SK-N-SH (cell line): Measurements from ENCODE around the gene NR3C1. TPM values are rescaled to one million over a fixed set of nuclear protein-coding genes. Genes with fewer than 3 reads are reported as not detected.
A peak's percentile ranks its signal among the peaks of the same experiment; 100 is the strongest.

Source experiments
- CTCF ChIA-PET: fragments of 300-600, 350-600 bp; formaldehyde crosslinking; extraction: SDS; loops from one replicate; lab custom pipeline; 2021; lab: Yijun Ruan, JAX
- POLR2A ChIA-PET: fragments of 350-600 bp; sonication (Branson Sonifier 250); formaldehyde crosslinking; extraction: SDS; loops from one replicate; lab custom pipeline; 2020; ENCODE audit warnings: antibody characterized with exemption, inconsistent platforms; lab: Yijun Ruan, JAX
- DNase-seq: peaks from one replicate; pipeline ENCODE4 v3.0.0; 2012
- H2AFZ ChIP-seq: fragments of 200-600 bp; sonication (generic); 2 replicates; pipeline ENCODE4 v1.8.1; 2016; ENCODE audit warnings: antibody characterized with exemption, mild to moderate bottlenecking, low read depth
- H3F3A ChIP-seq: fragments of 200-600 bp; sonication (generic); replicated peaks from 2 replicates; pipeline ENCODE3; 2016; ENCODE audit warnings: antibody characterized with exemption, mild to moderate bottlenecking; ENCODE audit not compliant: insufficient read depth
- H3K27ac ChIP-seq, 2 experiments: fragments of 200-500 bp in 1 of 2; fragments of 200-600 bp in 1 of 2; sonication (Bioruptor generic) in 1 of 2; sonication (generic), shearing (Covaris generic) in 1 of 2; 2 replicates each; pipeline versions ENCODE4 v1.5.1 to v1.6.1; 2014 to 2016; ENCODE audit warnings: low read depth in 2 of 2, inconsistent platforms in 1 of 2, low read length in 1 of 2, mild to moderate bottlenecking in 1 of 2, mixed read lengths in 1 of 2
- H3K27me3 ChIP-seq: fragments of 200-600 bp; sonication (generic), shearing (Covaris generic); 2 replicates; pipeline ENCODE4 v1.6.1; 2016; ENCODE audit warnings: mixed run types; ENCODE audit not compliant: insufficient read depth
- H3K36me3 ChIP-seq, 2 experiments: fragments of 200-500 bp in 1 of 2; fragments of 200-600 bp in 1 of 2; sonication (Bioruptor generic) in 1 of 2; sonication (generic) in 1 of 2; replicated peaks in 1 of 2; 2 replicates each; pipeline versions ENCODE3 to v1.5.1; 2014 to 2016; ENCODE audit warnings: low read length in 1 of 2, mild to moderate bottlenecking in 1 of 2; ENCODE audit not compliant: insufficient read depth in 2 of 2, control insufficient read depth in 1 of 2
- H3K4me1 ChIP-seq, 2 experiments: fragments of 200-500 bp in 1 of 2; fragments of 200-600 bp in 1 of 2; sonication (Bioruptor generic) in 1 of 2; sonication (generic), shearing (Covaris generic) in 1 of 2; 2 replicates each; pipeline versions ENCODE4 v1.5.1 to v1.6.1; 2014 to 2016; ENCODE audit warnings: low read depth in 1 of 2, low read length in 1 of 2, mixed run types in 1 of 2; ENCODE audit not compliant: insufficient read depth in 2 of 2, control insufficient read depth in 1 of 2
- H3K4me2 ChIP-seq: fragments of 200-600 bp; sonication (generic), shearing (Covaris generic); 2 replicates; pipeline ENCODE4 v1.6.1; 2017; ENCODE audit warnings: mixed run types
- H3K4me3 ChIP-seq, 2 experiments: fragments of 200-500 bp in 1 of 2; fragments of 200-600 bp in 1 of 2; sonication (Bioruptor generic) in 1 of 2; sonication (generic), shearing (Covaris generic) in 1 of 2; 2 replicates each; pipeline versions ENCODE4 v1.5.1 to v1.8.1; 2014 to 2016; ENCODE audit warnings: low read depth in 2 of 2, inconsistent platforms in 1 of 2, low read length in 1 of 2, mild to moderate bottlenecking in 1 of 2, mixed read lengths in 1 of 2, moderate library complexity in 1 of 2
- H3K79me2 ChIP-seq: fragments of 200-600 bp; sonication (generic); 2 replicates; pipeline ENCODE4 v1.8.1; 2017; ENCODE audit warnings: mild to moderate bottlenecking; ENCODE audit not compliant: insufficient read depth
- H3K9ac ChIP-seq: fragments of 200-600 bp; sonication (generic); 2 replicates; pipeline ENCODE4 v1.6.1; 2017; ENCODE audit warnings: mixed run types
- H3K9me2 ChIP-seq: fragments of 200-600 bp; sonication (generic); 2 replicates; pipeline ENCODE4 v1.6.1; 2017; ENCODE audit warnings: mixed run types
- H3K9me3 ChIP-seq: fragments of 200-600 bp; sonication (generic); 2 replicates; pipeline ENCODE4 v1.6.1; 2017; ENCODE audit warnings: mixed run types, mild to moderate bottlenecking, moderate library complexity
- H4K20me1 ChIP-seq: fragments of 200-600 bp; sonication (generic); 2 replicates; pipeline ENCODE4 v1.6.1; 2017; ENCODE audit warnings: mild to moderate bottlenecking, mixed run types; ENCODE audit not compliant: insufficient read depth
- ELF1 ChIP-seq: IDR thresholded peaks from 2 replicates; pipeline ENCODE4 v1.4.0; 2012
- EP300 ChIP-seq, 2 experiments: IDR thresholded peaks; 2 replicates each; pipeline versions ENCODE4 v1.4.0 to v1.6.1; 2012; ENCODE audit warnings: borderline replicate concordance in 1 of 2, low read depth in 1 of 2, low read length in 1 of 2
- EZH2phosphoT487 ChIP-seq: fragments of 200-600 bp; sonication (generic); IDR thresholded peaks from 2 replicates; pipeline ENCODE4 v1.6.1; 2017; ENCODE audit warnings: low read depth, mixed run types, mild to moderate bottlenecking, antibody characterized with exemption, moderate library complexity, borderline replicate concordance
- FOSL2 ChIP-seq: IDR thresholded peaks from 2 replicates; pipeline ENCODE4 v1.4.0; 2012; ENCODE audit warnings: low read depth, mild to moderate bottlenecking, moderate library complexity, borderline replicate concordance
- FOXJ3 ChIP-seq: sonication (generic); formaldehyde crosslinking; IDR thresholded peaks from 2 replicates; pipeline ENCODE4 v1.5.1; 2020; ENCODE audit warnings: mild to moderate bottlenecking, missing genetic modification reagents
- GABPA ChIP-seq: IDR thresholded peaks from 2 replicates; pipeline ENCODE4 v1.4.0; 2012; ENCODE audit warnings: low read depth, mild to moderate bottlenecking
- GATA2 ChIP-seq: sonication (generic); formaldehyde crosslinking; IDR thresholded peaks from 2 replicates; pipeline ENCODE4 v1.5.0; 2020; ENCODE audit warnings: mild to moderate bottlenecking, missing genetic modification reagents
- JUND ChIP-seq: IDR thresholded peaks from 2 replicates; pipeline ENCODE4 v1.4.0; 2012
- MEF2A ChIP-seq: IDR thresholded peaks from 2 replicates; pipeline ENCODE4 v1.4.0; 2012; ENCODE audit warnings: low read depth, borderline replicate concordance
- MXI1 ChIP-seq: IDR thresholded peaks from 2 replicates; pipeline ENCODE4 v1.6.1; 2012; ENCODE audit warnings: mild to moderate bottlenecking, low read depth, low read length, improper control_type of control experiment
- NRF1 ChIP-seq: IDR thresholded peaks from 2 replicates; pipeline ENCODE4 v1.6.1; 2012; ENCODE audit warnings: low read depth, mild to moderate bottlenecking, low read length
- POLR2AphosphoS5 ChIP-seq: IDR thresholded peaks from 2 replicates; pipeline ENCODE4 v1.6.1; 2012; ENCODE audit warnings: low read depth, low read length
- SMC3 ChIP-seq: IDR thresholded peaks from 2 replicates; pipeline ENCODE4 v1.6.1; 2012; ENCODE audit warnings: low read depth, low read length, improper control_type of control experiment
- TEAD4 ChIP-seq: IDR thresholded peaks from 2 replicates; pipeline ENCODE4 v1.4.0; 2012; ENCODE audit warnings: mild to moderate bottlenecking, borderline replicate concordance; ENCODE audit not compliant: insufficient read depth
- YY1 ChIP-seq: IDR thresholded peaks from 2 replicates; pipeline ENCODE4 v1.4.0; 2012; ENCODE audit warnings: low read depth, mild to moderate bottlenecking
- WGBS: methylation state at CpG from one replicate; pipeline ENCODE4 v1.1.6; 2017; ENCODE audit warnings: low lambda C conversion rate; 5-methylcytosine and 5-hydroxymethylcytosine counted together
- polyA plus RNA-seq, 3 experiments: library from polyadenylated mRNA; depleted of rRNA; stranded (reverse); fragments of >200 nt; gene quantifications; 2 replicates each; pipeline ENCODE4 v1.2.3, GENCODE V29; 2012
- TF ChIP-seq, protein P1 (sequence below): IDR thresholded peaks from 2 replicates; pipeline ENCODE4 v1.4.0; 2012; ENCODE audit warnings: low read depth
- TF ChIP-seq, protein P2 (sequence below): fragments of 150-350 bp; IDR thresholded peaks from 2 replicates; pipeline ENCODE4 v1.6.1; 2016; ENCODE audit warnings: mild to moderate bottlenecking, low read depth, low read length
- TF ChIP-seq, protein P3 (sequence below): IDR thresholded peaks from 2 replicates; pipeline ENCODE4; 2012
- TF ChIP-seq, protein P4 (sequence below): fragments of 150-350 bp; IDR thresholded peaks from 2 replicates; pipeline ENCODE4 v1.6.1; 2017; ENCODE audit warnings: antibody characterized with exemption, low read length, low read depth, borderline replicate concordance

NR3C1 gene
- polyA plus RNA-seq, 1 of the 3 experiments (the other 2 are of a cell fraction) = 7.1 TPM

DNA sequence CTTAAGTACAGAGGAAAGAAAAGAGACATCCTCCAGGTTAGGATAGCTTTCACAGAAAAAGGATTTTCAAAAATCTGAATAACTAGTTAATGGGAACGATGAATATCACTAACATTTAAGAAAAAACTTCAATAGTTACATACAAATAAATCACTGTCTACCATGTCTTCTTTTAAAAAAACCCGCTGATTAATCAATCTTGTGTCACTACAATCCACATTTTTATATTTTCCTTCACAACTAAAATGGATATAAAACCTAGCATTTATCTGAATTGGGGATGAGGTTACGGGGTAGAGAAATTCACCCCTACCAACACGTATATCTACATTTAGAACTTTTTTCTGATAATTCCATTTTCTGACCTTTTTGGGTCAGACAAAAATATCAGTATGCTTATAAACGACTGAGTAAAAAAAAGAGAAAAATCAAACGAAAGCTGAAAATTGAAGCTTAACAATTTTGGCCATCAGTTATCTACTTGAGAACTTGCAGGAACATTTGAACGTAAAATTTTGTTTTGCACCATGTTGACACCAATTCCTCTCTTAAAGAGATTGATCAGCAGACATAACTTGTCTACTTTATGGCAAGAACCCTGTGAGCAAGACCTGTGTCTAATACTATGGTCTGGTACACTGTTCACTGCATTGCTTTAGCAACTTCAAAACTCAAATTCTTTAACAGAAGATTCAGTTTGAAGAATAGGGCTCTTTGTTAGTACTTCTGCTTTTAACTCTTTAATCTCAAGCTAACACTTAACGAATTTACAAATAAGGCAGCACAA is 4.8 kb downstream of the NR3C1 start:
- Histone ChIP-seq H3F3A (no peaks in the 10 kb centered on the region), H2AFZ (no peak overlapping the region), H3K4me2 (peak overlapping the region; percentile 87), H3K9me3 (no peaks in the 10 kb centered on the region), H3K27ac (no peak overlapping the region), H3K36me3 (peaks cover 16 to 39% of the 10 kb centered on the region in 2 experiments), H3K9me2 (no peaks in the 10 kb centered on the region), H3K9ac (0 out of 2 replicates have a peak overlapping the region, but pooled peaks have one; percentile 5), H3K4me3 (peak overlapping the region; percentile 12 to 21; a peak in 2 of 4 replicates), H4K20me1 (peaks cover 78% of the 10 kb centered on the region)
- POLR2A ChIA-PET = no interaction called here
- WGBS = 77% methylated on average over 8 of the region's 8 CpGs
- no peak for DNase-seq
- CTCF ChIA-PET = interaction anchor here (1.2 to 2.6 kb wide), 2 partner anchors 18 to 293 kb away, joined by 3 to 6 read pairs; no protein-coding TSS in a partner anchor
- TF ChIP-seq TEAD4 (no peak), NRF1 (no peak), EP300 (IDR thresholded peaks at IDR 0.05; ENCODE audit: borderline replicate concordance in 1 of 2, low read depth in 1 of 2, low read length in 1 of 2) (no peak), ELF1 (no peak), JUND (no peak), POLR2AphosphoS5 (no peak), GABPA (no peak), MXI1 (no peak), SMC3 (no peak), FOSL2 (no peak), EZH2phosphoT487 (no peak), GATA2 (CRISPR knock-in tag) (no peak), FOXJ3 (CRISPR knock-in tag) (no peak), YY1 (no peak), MEF2A (no peak)
- TF ChIP-seq, protein P1, sequence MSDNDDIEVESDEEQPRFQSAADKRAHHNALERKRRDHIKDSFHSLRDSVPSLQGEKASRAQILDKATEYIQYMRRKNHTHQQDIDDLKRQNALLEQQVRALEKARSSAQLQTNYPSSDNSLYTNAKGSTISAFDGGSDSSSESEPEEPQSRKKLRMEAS = no peak
- TF ChIP-seq, protein P2, sequence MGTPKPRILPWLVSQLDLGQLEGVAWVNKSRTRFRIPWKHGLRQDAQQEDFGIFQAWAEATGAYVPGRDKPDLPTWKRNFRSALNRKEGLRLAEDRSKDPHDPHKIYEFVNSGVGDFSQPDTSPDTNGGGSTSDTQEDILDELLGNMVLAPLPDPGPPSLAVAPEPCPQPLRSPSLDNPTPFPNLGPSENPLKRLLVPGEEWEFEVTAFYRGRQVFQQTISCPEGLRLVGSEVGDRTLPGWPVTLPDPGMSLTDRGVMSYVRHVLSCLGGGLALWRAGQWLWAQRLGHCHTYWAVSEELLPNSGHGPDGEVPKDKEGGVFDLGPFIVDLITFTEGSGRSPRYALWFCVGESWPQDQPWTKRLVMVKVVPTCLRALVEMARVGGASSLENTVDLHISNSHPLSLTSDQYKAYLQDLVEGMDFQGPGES = no peak
- TF ChIP-seq, protein P3, sequence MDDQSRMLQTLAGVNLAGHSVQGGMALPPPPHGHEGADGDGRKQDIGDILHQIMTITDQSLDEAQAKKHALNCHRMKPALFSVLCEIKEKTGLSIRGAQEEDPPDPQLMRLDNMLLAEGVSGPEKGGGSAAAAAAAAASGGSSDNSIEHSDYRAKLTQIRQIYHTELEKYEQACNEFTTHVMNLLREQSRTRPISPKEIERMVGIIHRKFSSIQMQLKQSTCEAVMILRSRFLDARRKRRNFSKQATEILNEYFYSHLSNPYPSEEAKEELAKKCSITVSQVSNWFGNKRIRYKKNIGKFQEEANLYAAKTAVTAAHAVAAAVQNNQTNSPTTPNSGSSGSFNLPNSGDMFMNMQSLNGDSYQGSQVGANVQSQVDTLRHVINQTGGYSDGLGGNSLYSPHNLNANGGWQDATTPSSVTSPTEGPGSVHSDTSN = no peak
- TF ChIP-seq, protein P4, sequence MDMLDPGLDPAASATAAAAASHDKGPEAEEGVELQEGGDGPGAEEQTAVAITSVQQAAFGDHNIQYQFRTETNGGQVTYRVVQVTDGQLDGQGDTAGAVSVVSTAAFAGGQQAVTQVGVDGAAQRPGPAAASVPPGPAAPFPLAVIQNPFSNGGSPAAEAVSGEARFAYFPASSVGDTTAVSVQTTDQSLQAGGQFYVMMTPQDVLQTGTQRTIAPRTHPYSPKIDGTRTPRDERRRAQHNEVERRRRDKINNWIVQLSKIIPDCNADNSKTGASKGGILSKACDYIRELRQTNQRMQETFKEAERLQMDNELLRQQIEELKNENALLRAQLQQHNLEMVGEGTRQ = no peak
- TF ChIP-seq, all 33 proteins: peak for 0
- H3K4me1 ChIP-seq = peaks cover 6 to 19% of the 10 kb centered on the region in 2 experiments
- H3K79me2 ChIP-seq = peaks cover 98% of the 10 kb centered on the region
- H3K27me3 ChIP-seq = no peaks in the 10 kb centered on the region
